Measurements from ENCODE around the gene SAMD1.

The SAMD1 gene

GRCh38 chr19:14061751-14062557 lies 28.6 kb downstream of the SAMD1 start, which contains the start of gene PALM3:
Gene PALM3, minus strand, starts transcription at chr19:14062076. Its CDS starts 96 bp downstream, at chr19:14061980.
- 0 out of 2 replicates have a peak within 1 kb of the TSS, but pooled peaks have one; percentile 6 for H3K4me2 ChIP-seq (ENCODE audit: low read length)
- no peak within 1 kb of the TSS for H3K27ac ChIP-seq (ENCODE audit: low read length)
- peaks cover 29% of the 10 kb centered on the region for H3K27me3 ChIP-seq (ENCODE audit: low read depth, low read length)
- no peak within 1 kb of the TSS for H2AFZ ChIP-seq (ENCODE audit: low read depth, low read length)
- H3K79me2 ChIP-seq (ENCODE audit: low read length): no peaks in the 10 kb centered on the region
- no peaks in the 10 kb centered on the region for H4K20me1 ChIP-seq (ENCODE audit: insufficient read depth, low read length)
- H3K36me3 ChIP-seq (replicated peaks; ENCODE audit: low read depth, low read length): no peaks in the 10 kb centered on the region
- H3K4me3 ChIP-seq (ENCODE audit: low read length): no peak within 1 kb of the TSS
- TF ChIP-seq EZH2phosphoT487 (IDR thresholded peaks at IDR 0.05; ENCODE audit: low read depth) (no peak), CTCF (IDR thresholded peaks at IDR 0.05; ENCODE audit: low read depth, low read length) (no peak)
- no peak within 1 kb of the TSS for H3K9ac ChIP-seq (ENCODE audit: low read length)
- 0 out of 2 replicates have a peak, but pooled peaks cover 2% of the 10 kb centered on the region for H3K4me1 ChIP-seq (ENCODE audit: low read length)
- H3K9me3 ChIP-seq (ENCODE audit: insufficient read depth, low read length): no peaks in the 10 kb centered on the region

- Histone ChIP-seq H3K4me1 (ENCODE audit: low read length) (0 out of 2 replicates have a peak, but pooled peaks cover 2% of the 10 kb centered on the region), H3K4me2 (ENCODE audit: low read length) (no peak overlapping the region), H2AFZ (ENCODE audit: low read depth, low read length) (no peak overlapping the region), H4K20me1 (ENCODE audit: insufficient read depth, low read length) (no peaks in the 10 kb centered on the region), H3K79me2 (ENCODE audit: low read length) (no peaks in the 10 kb centered on the region), H3K9ac (ENCODE audit: low read length) (no peak overlapping the region), H3K9me3 (ENCODE audit: insufficient read depth, low read length) (no peaks in the 10 kb centered on the region), H3K36me3 (replicated peaks; ENCODE audit: low read depth, low read length) (no peaks in the 10 kb centered on the region), H3K27ac (ENCODE audit: low read length) (no peak overlapping the region), H3K27me3 (ENCODE audit: low read depth, low read length) (peaks cover 29% of the 10 kb centered on the region), H3K4me3 (ENCODE audit: low read length) (no peak overlapping the region)
- TF ChIP-seq EZH2phosphoT487 (IDR thresholded peaks at IDR 0.05; ENCODE audit: low read depth) (no peak), CTCF (IDR thresholded peaks at IDR 0.05; ENCODE audit: low read depth, low read length) (no peak)
Observed at GRCh38 chr19:14061081-14061749, 29.3 kb downstream of the SAMD1 start.

- Histone ChIP-seq H3K27ac (ENCODE audit: low read length) (no peak overlapping the region), H3K9me3 (ENCODE audit: insufficient read depth, low read length) (no peaks in the 10 kb centered on the region), H3K4me1 (ENCODE audit: low read length) (0 out of 2 replicates have a peak, but pooled peaks cover 2% of the 10 kb centered on the region), H4K20me1 (ENCODE audit: insufficient read depth, low read length) (no peaks in the 10 kb centered on the region), H3K79me2 (ENCODE audit: low read length) (no peaks in the 10 kb centered on the region), H3K4me3 (ENCODE audit: low read length) (no peak overlapping the region), H2AFZ (ENCODE audit: low read depth, low read length) (no peak overlapping the region), H3K27me3 (ENCODE audit: low read depth, low read length) (peaks cover 29% of the 10 kb centered on the region), H3K9ac (ENCODE audit: low read length) (no peak overlapping the region), H3K4me2 (ENCODE audit: low read length) (no peak overlapping the region), H3K36me3 (replicated peaks; ENCODE audit: low read depth, low read length) (no peaks in the 10 kb centered on the region)
- TF ChIP-seq EZH2phosphoT487 (IDR thresholded peaks at IDR 0.05; ENCODE audit: low read depth) (no peak), CTCF (IDR thresholded peaks at IDR 0.05; ENCODE audit: low read depth, low read length) (no peak)
Observed at GRCh38 chr19:14059652-14060155, 30.8 kb downstream of the SAMD1 start.

GRCh38 chr19:14059093-14059480 lies 31.5 kb downstream of the SAMD1 start:
- no peak overlapping the region for H3K9ac ChIP-seq (ENCODE audit: low read length)
- H2AFZ ChIP-seq (ENCODE audit: low read depth, low read length): no peak overlapping the region
- peak overlapping the region; percentile 48 for H3K4me2 ChIP-seq (ENCODE audit: low read length)
- H3K79me2 ChIP-seq (ENCODE audit: low read length): no peaks in the 10 kb centered on the region
- H3K4me1 ChIP-seq (ENCODE audit: low read length): 0 out of 2 replicates have a peak, but pooled peaks cover 2% of the 10 kb centered on the region
- H3K4me3 ChIP-seq (ENCODE audit: low read length): no peak overlapping the region
- H3K27ac ChIP-seq (ENCODE audit: low read length): no peak overlapping the region
- H3K27me3 ChIP-seq (ENCODE audit: low read depth, low read length): peaks cover 29% of the 10 kb centered on the region
- no peak for TF ChIP-seq EZH2phosphoT487 (IDR thresholded peaks at IDR 0.05; ENCODE audit: low read depth)
- peak; percentile 74 for TF ChIP-seq CTCF (IDR thresholded peaks at IDR 0.05; ENCODE audit: low read depth, low read length)
- no peaks in the 10 kb centered on the region for H4K20me1 ChIP-seq (ENCODE audit: insufficient read depth, low read length)
- no peaks in the 10 kb centered on the region for H3K9me3 ChIP-seq (ENCODE audit: insufficient read depth, low read length)
- no peaks in the 10 kb centered on the region for H3K36me3 ChIP-seq (replicated peaks; ENCODE audit: low read depth, low read length)
